A673 (cell line): ENCODE results near the gene VPS13D. TPM values are rescaled to one million over a fixed set of nuclear protein-coding genes. Genes with fewer than 3 reads are reported as not detected.

Source experiments
- BruUV-seq: library from RNA; stranded (reverse); fragments of 400-500 nt; replicated peaks from 2 replicates; lab custom pipeline; 2021; lab: Mats Ljungman, UMichigan
- CTCF ChIA-PET: fragments of 300-600 bp; sonication (Branson Sonifier 250); formaldehyde crosslinking; loops from one replicate; lab custom pipeline; 2022; ENCODE audit warnings: antibody characterized with exemption; lab: Charles Lee
- POLR2A ChIA-PET: fragments of 300-600 bp; sonication (Branson Sonifier 250); formaldehyde crosslinking; loops from one replicate; lab custom pipeline; 2022; ENCODE audit warnings: antibody characterized with exemption; ENCODE audit not compliant: low non-redundant PET; lab: Charles Lee
- DNase-seq: peaks from one replicate; pipeline ENCODE4 v3.0.0-alpha.2; 2015; ENCODE audit warnings: low spot score
- H3K27ac ChIP-seq: fragments of 200-600 bp; sonication (generic); 2 replicates; pipeline ENCODE4 v1.5.1; 2016; ENCODE audit warnings: mixed run types, low read depth, mild to moderate bottlenecking, mixed read lengths, antibody characterized with exemption, low read length; ENCODE audit not compliant: poor library complexity, severe bottlenecking
- H3K27me3 ChIP-seq: fragments of 200-600 bp; sonication (generic); replicated peaks from 2 replicates; pipeline ENCODE4 v1.6.1; 2017; ENCODE audit warnings: mixed run types, low read depth, mild to moderate bottlenecking, mixed read lengths, antibody characterized with exemption, low read length; ENCODE audit not compliant: insufficient read depth, poor library complexity
- H3K36me3 ChIP-seq: fragments of 200-600 bp; sonication (generic); 2 replicates; pipeline ENCODE4 v1.6.1; 2016; ENCODE audit warnings: mixed run types, mild to moderate bottlenecking, mixed read lengths, antibody characterized with exemption, low read length; ENCODE audit not compliant: insufficient read depth, poor library complexity, severe bottlenecking
- H3K4me1 ChIP-seq: fragments of 200-600 bp; sonication (generic); 2 replicates; pipeline ENCODE4 v1.6.1; 2017; ENCODE audit warnings: mixed run types, mild to moderate bottlenecking, mixed read lengths, antibody characterized with exemption, low read length; ENCODE audit not compliant: insufficient read depth, poor library complexity, severe bottlenecking
- H3K4me3 ChIP-seq: fragments of 200-600 bp; sonication (generic); 2 replicates; pipeline ENCODE4 v1.5.1; 2016; ENCODE audit warnings: low read depth, mixed run types, mild to moderate bottlenecking, mixed read lengths, low read length; ENCODE audit not compliant: poor library complexity, severe bottlenecking
- H3K9me3 ChIP-seq: fragments of 200-600 bp; sonication (generic); 2 replicates; pipeline ENCODE4 v1.6.1; 2016; ENCODE audit warnings: mixed run types, low read depth, mild to moderate bottlenecking, mixed read lengths, antibody characterized with exemption, low read length; ENCODE audit not compliant: poor library complexity, severe bottlenecking
- CTCF ChIP-seq: fragments of 300-800, 200-600 bp; sonication (generic); conservative IDR thresholded peaks from 2 replicates; pipeline ENCODE4 v1.5.1; 2017; ENCODE audit warnings: low read depth, mild to moderate bottlenecking, antibody characterized with exemption, low read length, moderate library complexity, mixed read lengths
- EZH2 ChIP-seq: fragments of 200-600 bp; sonication (generic); IDR thresholded peaks from 2 replicates; pipeline ENCODE4 v1.6.1; 2017; ENCODE audit warnings: borderline replicate concordance, low read depth, mild to moderate bottlenecking, mixed read lengths, antibody characterized with exemption, low read length; ENCODE audit not compliant: poor library complexity, severe bottlenecking
- intact Hi-C: fragments of 100-400 bp; cut with micrococcal nuclease; formaldehyde crosslinking; loops from one replicate; pipeline ENCODE4 v1.10.0; 2022; ENCODE audit not compliant: unreplicated experiment
- total RNA-seq: library from RNA; stranded (reverse); gene quantifications from 2 replicates; pipeline ENCODE4 v1.2.3, GENCODE V29; 2021

The VPS13D gene
- total RNA-seq, 1 experiment from 2014 or later = 32.5 TPM

- POLR2A ChIA-PET = no interaction called here
- no peak overlapping the region for H3K27ac ChIP-seq
- no peaks in the 10 kb centered on the region for H3K4me1 ChIP-seq
- no peaks in the 10 kb centered on the region for H3K27me3 ChIP-seq
- no peaks in the 10 kb centered on the region for H3K9me3 ChIP-seq
- no peaks in the 10 kb centered on the region for H3K36me3 ChIP-seq
- CTCF ChIA-PET = no interaction called here
- intact Hi-C loops = no loop called here
- no peak for TF ChIP-seq CTCF
- TF ChIP-seq EZH2 = no peak
- H3K4me3 ChIP-seq = no peak overlapping the region
- BruUV-seq = no TSS peak
- no peak for DNase-seq
These were observed 310.9 kb downstream of the VPS13D start for GRCh38 chr1:12540580-12541273.

DNA sequence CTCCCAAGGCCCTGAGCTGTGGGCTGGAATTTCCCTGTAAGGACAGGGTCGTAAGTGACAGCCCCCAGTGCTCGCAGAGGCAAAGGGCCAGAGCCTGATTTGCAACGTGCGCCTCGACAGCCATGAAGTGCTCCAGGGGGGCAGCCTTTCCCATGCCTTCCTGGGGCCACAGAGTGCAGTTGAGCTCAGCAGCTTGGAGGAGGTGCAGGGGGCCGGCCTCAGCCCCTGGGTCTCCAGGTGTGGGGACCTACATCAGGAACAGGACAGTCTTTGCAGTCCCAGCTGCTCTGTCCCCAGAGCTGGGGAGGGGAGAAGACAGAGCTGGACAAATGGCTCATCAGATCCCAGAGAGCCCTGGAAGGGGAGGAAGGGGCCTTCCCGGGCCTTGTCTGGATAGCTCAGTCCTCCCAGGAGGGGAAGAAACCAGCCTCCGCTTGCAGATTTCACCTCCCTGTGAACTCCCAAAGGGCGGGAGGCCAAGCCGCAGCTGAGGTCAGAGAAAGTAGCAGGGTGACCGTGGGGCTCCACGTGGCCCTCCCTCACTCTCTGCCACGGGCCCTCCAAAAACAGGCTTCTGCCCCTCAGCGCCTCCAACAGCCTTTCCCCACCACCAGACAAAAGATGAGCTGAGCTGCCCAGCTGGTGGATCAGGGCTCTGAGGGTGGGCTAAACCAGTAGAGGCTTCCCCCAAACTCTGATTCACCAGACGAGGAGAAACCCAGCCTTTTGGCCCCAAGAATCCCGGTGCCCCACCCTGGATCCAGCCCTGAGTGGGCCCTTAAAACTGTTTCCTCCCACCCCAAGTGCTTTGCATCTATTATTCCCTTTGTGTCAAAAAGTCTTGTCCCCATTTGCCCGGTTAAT lies 311.7 kb downstream of the VPS13D start:
- no peak for DNase-seq
- H3K27ac ChIP-seq = no peak overlapping the region
- H3K36me3 ChIP-seq = no peaks in the 10 kb centered on the region
- POLR2A ChIA-PET = no interaction called here
- no peaks in the 10 kb centered on the region for H3K9me3 ChIP-seq
- H3K4me3 ChIP-seq = no peak overlapping the region
- no peaks in the 10 kb centered on the region for H3K4me1 ChIP-seq
- TF ChIP-seq CTCF = no peak
- no peaks in the 10 kb centered on the region for H3K27me3 ChIP-seq
- no TSS peak for BruUV-seq
- CTCF ChIA-PET = no interaction called here
- intact Hi-C loops = no loop called here

DNA sequence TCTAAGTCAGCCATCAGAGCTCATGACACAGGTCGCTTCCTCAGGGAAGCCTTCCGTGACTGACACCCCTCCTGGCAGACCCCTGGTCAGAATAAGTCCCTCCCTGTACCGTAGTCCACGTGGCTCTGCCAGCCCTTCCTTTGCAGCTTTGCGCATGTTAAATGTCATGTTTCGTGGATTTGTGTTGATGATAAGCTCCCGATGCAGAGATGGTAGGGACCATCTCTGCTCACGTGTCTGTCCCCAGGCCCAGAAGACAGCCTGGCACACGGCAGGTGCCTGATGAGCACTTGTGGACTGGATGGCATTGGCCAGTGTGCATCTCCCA lies 312.3 kb downstream of the VPS13D start:
- DNase-seq = no peak
- Histone ChIP-seq H3K4me1 (no peaks in the 10 kb centered on the region), H3K27me3 (no peaks in the 10 kb centered on the region), H3K4me3 (no peak overlapping the region), H3K9me3 (no peaks in the 10 kb centered on the region), H3K27ac (no peak overlapping the region), H3K36me3 (no peaks in the 10 kb centered on the region)
- CTCF ChIA-PET = no interaction called here
- no peak for TF ChIP-seq EZH2
- TF ChIP-seq CTCF = no peak
- BruUV-seq = no TSS peak
- POLR2A ChIA-PET = interaction anchor here (0.9 kb wide), 1 partner anchor 71 kb away, joined by 4 read pairs; no protein-coding TSS in a partner anchor
- intact Hi-C loops = no loop called here
